ENCODE data around the gene TMEM61. TPM values are rescaled to one million over a fixed set of nuclear protein-coding genes. Genes with fewer than 3 reads are reported as not detected.

Gene TMEM61
- total RNA-seq, 1 experiment from 2014 or later, result 0.74 TPM

DNA sequence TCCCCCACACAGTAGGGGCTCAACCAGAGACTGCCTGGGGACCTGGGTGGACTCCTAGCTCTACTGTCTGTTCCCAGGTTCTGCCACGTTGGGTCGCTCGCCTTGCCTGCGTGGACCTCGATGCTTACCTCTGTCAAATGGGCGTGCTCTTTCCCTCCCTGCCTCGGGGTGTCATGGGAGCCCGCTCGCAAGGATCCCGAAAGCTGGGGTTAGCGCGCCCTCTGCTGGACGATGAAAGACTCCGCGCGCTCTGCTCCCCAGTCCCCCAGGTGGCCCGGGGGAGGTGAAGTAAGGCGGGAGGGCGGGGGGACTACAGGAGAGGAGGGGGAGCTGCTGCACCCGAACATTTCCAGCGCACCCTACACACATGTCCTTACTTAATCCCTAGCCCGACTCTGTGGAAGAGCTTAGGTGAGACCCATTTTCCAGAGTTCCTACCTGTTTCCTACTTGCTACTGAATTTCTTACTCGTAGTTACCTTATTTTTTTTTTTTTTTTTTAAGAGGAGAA lies 16.0 kb downstream of the TMEM61 start (continued):
- TF ChIP-seq, protein P1, sequence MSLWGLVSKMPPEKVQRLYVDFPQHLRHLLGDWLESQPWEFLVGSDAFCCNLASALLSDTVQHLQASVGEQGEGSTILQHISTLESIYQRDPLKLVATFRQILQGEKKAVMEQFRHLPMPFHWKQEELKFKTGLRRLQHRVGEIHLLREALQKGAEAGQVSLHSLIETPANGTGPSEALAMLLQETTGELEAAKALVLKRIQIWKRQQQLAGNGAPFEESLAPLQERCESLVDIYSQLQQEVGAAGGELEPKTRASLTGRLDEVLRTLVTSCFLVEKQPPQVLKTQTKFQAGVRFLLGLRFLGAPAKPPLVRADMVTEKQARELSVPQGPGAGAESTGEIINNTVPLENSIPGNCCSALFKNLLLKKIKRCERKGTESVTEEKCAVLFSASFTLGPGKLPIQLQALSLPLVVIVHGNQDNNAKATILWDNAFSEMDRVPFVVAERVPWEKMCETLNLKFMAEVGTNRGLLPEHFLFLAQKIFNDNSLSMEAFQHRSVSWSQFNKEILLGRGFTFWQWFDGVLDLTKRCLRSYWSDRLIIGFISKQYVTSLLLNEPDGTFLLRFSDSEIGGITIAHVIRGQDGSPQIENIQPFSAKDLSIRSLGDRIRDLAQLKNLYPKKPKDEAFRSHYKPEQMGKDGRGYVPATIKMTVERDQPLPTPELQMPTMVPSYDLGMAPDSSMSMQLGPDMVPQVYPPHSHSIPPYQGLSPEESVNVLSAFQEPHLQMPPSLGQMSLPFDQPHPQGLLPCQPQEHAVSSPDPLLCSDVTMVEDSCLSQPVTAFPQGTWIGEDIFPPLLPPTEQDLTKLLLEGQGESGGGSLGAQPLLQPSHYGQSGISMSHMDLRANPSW (CRISPR knock-in tag; conservative IDR thresholded peaks at IDR 0.05; ENCODE audit: low read depth), result no peak
- TF ChIP-seq EMX1 (CRISPR knock-in tag; IDR thresholded peaks at IDR 0.05) (no peak), NR1H2 (CRISPR knock-in tag; IDR thresholded peaks at IDR 0.05) (no peak), ZNF396 (CRISPR knock-in tag; IDR thresholded peaks at IDR 0.05; ENCODE audit: borderline replicate concordance) (no peak), ZNF219 (CRISPR knock-in tag; IDR thresholded peaks at IDR 0.05; ENCODE audit: borderline replicate concordance) (no peak), ESRRA (CRISPR knock-in tag; IDR thresholded peaks at IDR 0.05; ENCODE audit: borderline replicate concordance) (no peak), ELF4 (CRISPR knock-in tag; IDR thresholded peaks at IDR 0.05; ENCODE audit: low read depth) (no peak), NFE2L1 (CRISPR knock-in tag; IDR thresholded peaks at IDR 0.05) (no peak; the same call in 1 of the 2 replicates), KAT7 (CRISPR knock-in tag; IDR thresholded peaks at IDR 0.05; ENCODE audit: borderline replicate concordance) (no peak), PRRX2 (CRISPR knock-in tag; IDR thresholded peaks at IDR 0.05) (no peak), NFATC4 (CRISPR knock-in tag; IDR thresholded peaks at IDR 0.05) (no peak; the same call in 1 of the 2 replicates), ZNF121 (CRISPR knock-in tag; IDR thresholded peaks at IDR 0.05) (no peak)
- TF ChIP-seq, protein P2, sequence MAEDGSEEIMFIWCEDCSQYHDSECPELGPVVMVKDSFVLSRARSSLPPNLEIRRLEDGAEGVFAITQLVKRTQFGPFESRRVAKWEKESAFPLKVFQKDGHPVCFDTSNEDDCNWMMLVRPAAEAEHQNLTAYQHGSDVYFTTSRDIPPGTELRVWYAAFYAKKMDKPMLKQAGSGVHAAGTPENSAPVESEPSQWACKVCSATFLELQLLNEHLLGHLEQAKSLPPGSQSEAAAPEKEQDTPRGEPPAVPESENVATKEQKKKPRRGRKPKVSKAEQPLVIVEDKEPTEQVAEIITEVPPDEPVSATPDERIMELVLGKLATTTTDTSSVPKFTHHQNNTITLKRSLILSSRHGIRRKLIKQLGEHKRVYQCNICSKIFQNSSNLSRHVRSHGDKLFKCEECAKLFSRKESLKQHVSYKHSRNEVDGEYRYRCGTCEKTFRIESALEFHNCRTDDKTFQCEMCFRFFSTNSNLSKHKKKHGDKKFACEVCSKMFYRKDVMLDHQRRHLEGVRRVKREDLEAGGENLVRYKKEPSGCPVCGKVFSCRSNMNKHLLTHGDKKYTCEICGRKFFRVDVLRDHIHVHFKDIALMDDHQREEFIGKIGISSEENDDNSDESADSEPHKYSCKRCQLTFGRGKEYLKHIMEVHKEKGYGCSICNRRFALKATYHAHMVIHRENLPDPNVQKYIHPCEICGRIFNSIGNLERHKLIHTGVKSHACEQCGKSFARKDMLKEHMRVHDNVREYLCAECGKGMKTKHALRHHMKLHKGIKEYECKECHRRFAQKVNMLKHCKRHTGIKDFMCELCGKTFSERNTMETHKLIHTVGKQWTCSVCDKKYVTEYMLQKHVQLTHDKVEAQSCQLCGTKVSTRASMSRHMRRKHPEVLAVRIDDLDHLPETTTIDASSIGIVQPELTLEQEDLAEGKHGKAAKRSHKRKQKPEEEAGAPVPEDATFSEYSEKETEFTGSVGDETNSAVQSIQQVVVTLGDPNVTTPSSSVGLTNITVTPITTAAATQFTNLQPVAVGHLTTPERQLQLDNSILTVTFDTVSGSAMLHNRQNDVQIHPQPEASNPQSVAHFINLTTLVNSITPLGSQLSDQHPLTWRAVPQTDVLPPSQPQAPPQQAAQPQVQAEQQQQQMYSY (CRISPR knock-in tag; IDR thresholded peaks at IDR 0.05), result no peak
- TF ChIP-seq, protein P3, sequence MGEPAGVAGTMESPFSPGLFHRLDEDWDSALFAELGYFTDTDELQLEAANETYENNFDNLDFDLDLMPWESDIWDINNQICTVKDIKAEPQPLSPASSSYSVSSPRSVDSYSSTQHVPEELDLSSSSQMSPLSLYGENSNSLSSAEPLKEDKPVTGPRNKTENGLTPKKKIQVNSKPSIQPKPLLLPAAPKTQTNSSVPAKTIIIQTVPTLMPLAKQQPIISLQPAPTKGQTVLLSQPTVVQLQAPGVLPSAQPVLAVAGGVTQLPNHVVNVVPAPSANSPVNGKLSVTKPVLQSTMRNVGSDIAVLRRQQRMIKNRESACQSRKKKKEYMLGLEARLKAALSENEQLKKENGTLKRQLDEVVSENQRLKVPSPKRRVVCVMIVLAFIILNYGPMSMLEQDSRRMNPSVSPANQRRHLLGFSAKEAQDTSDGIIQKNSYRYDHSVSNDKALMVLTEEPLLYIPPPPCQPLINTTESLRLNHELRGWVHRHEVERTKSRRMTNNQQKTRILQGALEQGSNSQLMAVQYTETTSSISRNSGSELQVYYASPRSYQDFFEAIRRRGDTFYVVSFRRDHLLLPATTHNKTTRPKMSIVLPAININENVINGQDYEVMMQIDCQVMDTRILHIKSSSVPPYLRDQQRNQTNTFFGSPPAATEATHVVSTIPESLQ (CRISPR knock-in tag; IDR thresholded peaks at IDR 0.05), result no peak
- TF ChIP-seq, protein P4, sequence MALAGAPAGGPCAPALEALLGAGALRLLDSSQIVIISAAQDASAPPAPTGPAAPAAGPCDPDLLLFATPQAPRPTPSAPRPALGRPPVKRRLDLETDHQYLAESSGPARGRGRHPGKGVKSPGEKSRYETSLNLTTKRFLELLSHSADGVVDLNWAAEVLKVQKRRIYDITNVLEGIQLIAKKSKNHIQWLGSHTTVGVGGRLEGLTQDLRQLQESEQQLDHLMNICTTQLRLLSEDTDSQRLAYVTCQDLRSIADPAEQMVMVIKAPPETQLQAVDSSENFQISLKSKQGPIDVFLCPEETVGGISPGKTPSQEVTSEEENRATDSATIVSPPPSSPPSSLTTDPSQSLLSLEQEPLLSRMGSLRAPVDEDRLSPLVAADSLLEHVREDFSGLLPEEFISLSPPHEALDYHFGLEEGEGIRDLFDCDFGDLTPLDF (CRISPR knock-in tag; IDR thresholded peaks at IDR 0.05), result no peak
- TF ChIP-seq, protein P5, sequence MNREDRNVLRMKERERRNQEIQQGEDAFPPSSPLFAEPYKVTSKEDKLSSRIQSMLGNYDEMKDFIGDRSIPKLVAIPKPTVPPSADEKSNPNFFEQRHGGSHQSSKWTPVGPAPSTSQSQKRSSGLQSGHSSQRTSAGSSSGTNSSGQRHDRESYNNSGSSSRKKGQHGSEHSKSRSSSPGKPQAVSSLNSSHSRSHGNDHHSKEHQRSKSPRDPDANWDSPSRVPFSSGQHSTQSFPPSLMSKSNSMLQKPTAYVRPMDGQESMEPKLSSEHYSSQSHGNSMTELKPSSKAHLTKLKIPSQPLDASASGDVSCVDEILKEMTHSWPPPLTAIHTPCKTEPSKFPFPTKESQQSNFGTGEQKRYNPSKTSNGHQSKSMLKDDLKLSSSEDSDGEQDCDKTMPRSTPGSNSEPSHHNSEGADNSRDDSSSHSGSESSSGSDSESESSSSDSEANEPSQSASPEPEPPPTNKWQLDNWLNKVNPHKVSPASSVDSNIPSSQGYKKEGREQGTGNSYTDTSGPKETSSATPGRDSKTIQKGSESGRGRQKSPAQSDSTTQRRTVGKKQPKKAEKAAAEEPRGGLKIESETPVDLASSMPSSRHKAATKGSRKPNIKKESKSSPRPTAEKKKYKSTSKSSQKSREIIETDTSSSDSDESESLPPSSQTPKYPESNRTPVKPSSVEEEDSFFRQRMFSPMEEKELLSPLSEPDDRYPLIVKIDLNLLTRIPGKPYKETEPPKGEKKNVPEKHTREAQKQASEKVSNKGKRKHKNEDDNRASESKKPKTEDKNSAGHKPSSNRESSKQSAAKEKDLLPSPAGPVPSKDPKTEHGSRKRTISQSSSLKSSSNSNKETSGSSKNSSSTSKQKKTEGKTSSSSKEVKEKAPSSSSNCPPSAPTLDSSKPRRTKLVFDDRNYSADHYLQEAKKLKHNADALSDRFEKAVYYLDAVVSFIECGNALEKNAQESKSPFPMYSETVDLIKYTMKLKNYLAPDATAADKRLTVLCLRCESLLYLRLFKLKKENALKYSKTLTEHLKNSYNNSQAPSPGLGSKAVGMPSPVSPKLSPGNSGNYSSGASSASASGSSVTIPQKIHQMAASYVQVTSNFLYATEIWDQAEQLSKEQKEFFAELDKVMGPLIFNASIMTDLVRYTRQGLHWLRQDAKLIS (CRISPR knock-in tag; IDR thresholded peaks at IDR 0.05; ENCODE audit: borderline replicate concordance), result no peak
